ENCODE data around the gene IFITM10. TPM values are rescaled to one million over a fixed set of nuclear protein-coding genes. Genes with fewer than 3 reads are reported as not detected.

IFITM10 gene
- total RNA-seq, 1 experiment from 2014 or later: 0.59 TPM

DNA sequence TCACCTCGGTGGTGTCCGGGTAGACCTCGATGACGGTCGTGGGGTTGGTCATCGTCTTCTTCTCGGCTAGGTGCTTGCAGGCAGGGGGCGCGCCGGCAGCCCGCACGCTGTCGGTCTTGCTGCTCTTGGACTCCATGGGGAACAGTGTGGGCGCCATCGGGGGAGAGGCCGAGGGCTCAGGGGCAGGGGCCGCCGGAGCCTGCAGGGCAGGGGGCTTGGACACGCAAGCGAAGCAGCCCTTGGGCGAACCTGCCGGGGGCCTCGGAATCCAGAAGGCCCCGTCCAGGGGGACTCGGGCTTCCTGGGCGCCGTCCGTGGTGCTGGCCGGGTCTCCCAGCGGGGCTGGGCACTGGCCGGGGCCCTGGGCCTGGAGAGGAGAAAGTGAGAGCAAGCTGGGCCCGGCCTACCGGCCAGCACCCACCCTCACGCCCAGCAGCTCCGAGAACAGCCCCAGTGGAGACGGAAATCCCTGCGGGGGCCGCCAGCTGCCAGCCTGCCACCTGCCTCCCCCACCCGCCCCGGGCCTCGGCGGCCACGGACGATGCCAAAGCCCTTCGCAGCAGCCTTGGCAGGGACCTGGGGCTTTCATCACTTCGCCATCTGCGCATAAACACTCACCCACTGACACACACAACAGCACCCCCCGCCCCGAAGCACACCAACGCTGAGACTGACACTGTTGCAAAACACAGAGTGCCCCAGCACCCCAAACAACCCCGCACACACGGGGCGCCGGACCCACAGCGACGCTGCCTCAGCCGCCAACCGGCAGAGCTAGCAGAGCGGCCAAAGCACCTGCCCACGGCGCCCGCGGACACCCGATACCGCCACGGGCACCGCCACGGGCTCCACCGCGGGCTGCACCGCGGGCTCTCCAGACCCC is 2.4 kb downstream of the IFITM10 start:
- no peak overlapping the region for H2BK12ac ChIP-seq (ENCODE audit: insufficient read length, low read depth, low read length)
- Mint-ChIP-seq H3K36me3 (ENCODE audit: insufficient read depth in 1 of 3, low read depth in 3 of 3) (peaks cover 0 to 6% (median under 1%) of the 10 kb centered on the region in 3 experiments; a peak in 4 of 7 replicates), H3K9me3 (peaks cover 4 to 9% of the 10 kb centered on the region in 2 experiments; a peak in 4 of 5 replicates), H3K4me3 (peak overlapping the region; percentile 16 to 78; a peak in 3 of 5 replicates), H3K27ac (no peak overlapping the region), H3K27me3 (ENCODE audit: low read depth) (peaks cover 51% of the 10 kb centered on the region), H3K4me1 (peaks cover 12 to 13% of the 10 kb centered on the region in 2 experiments)
- TF ChIP-seq, protein P1, sequence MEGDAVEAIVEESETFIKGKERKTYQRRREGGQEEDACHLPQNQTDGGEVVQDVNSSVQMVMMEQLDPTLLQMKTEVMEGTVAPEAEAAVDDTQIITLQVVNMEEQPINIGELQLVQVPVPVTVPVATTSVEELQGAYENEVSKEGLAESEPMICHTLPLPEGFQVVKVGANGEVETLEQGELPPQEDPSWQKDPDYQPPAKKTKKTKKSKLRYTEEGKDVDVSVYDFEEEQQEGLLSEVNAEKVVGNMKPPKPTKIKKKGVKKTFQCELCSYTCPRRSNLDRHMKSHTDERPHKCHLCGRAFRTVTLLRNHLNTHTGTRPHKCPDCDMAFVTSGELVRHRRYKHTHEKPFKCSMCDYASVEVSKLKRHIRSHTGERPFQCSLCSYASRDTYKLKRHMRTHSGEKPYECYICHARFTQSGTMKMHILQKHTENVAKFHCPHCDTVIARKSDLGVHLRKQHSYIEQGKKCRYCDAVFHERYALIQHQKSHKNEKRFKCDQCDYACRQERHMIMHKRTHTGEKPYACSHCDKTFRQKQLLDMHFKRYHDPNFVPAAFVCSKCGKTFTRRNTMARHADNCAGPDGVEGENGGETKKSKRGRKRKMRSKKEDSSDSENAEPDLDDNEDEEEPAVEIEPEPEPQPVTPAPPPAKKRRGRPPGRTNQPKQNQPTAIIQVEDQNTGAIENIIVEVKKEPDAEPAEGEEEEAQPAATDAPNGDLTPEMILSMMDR (conservative IDR thresholded peaks at IDR 0.05): no peak
- no peak overlapping the region for H4K91ac ChIP-seq (ENCODE audit: insufficient read length, low read depth, low read length)
- no peak overlapping the region for H4K8ac ChIP-seq (replicated peaks; ENCODE audit: insufficient read length, low read depth, low read length)
- H3K79me2 ChIP-seq (ENCODE audit: insufficient read depth, low read length): no peaks in the 10 kb centered on the region
- H2BK5ac ChIP-seq (ENCODE audit: insufficient read length, low read length): no peak overlapping the region
- no peak overlapping the region for H3K14ac ChIP-seq (ENCODE audit: insufficient read depth, low read length)
- no peaks in the 10 kb centered on the region for H3K79me1 ChIP-seq (ENCODE audit: insufficient read depth, low read depth, low read length, poor library complexity, severe bottlenecking)
- no peak overlapping the region for H3K9ac ChIP-seq (ENCODE audit: extremely low read depth, insufficient read length, low read length)
- no peak overlapping the region for H2BK20ac ChIP-seq (ENCODE audit: low read depth, low read length, poor library complexity, severe bottlenecking)
- no peak overlapping the region for H3K18ac ChIP-seq (ENCODE audit: insufficient read length, low read depth, low read length)
- no CpG with 5 or more reads among the region's 72 CpGs for WGBS (ENCODE audit: extremely low coverage, insufficient read length, low lambda C conversion rate)
- H3K23ac ChIP-seq (ENCODE audit: insufficient read length, low read depth, low read length): no peak overlapping the region
- H3K27me3 ChIP-seq (ENCODE audit: insufficient read depth, low read length): peaks cover 16% of the 10 kb centered on the region; the same call in 1 of the 2 replicates
- H3K4me1 ChIP-seq (ENCODE audit: insufficient read depth, low read length): no peaks in the 10 kb centered on the region; the same call in 1 of the 2 replicates
- no peaks in the 10 kb centered on the region for H3K9me3 ChIP-seq (ENCODE audit: control insufficient read depth, low read depth, low read length)
- no peak overlapping the region for H3K27ac ChIP-seq (ENCODE audit: insufficient read length, low read depth, low read length)
- H2BK120ac ChIP-seq (ENCODE audit: low read depth, low read length, poor library complexity, severe bottlenecking): no peak overlapping the region
- peaks cover 5% of the 10 kb centered on the region for H3K23me2 ChIP-seq (ENCODE audit: insufficient read length, low read depth, low read length, poor library complexity, severe bottlenecking)
- H3K4ac ChIP-seq (ENCODE audit: low read depth, low read length): no peak overlapping the region
- H3K56ac ChIP-seq (ENCODE audit: insufficient read length, low read depth, low read length): no peak overlapping the region
- no peak overlapping the region for H3T11ph ChIP-seq (ENCODE audit: low read length)
- peaks cover 11% of the 10 kb centered on the region for H4K20me1 ChIP-seq (ENCODE audit: control insufficient read depth, insufficient read depth, insufficient read length)
- no peak overlapping the region for H2AK5ac ChIP-seq (ENCODE audit: insufficient read length, low read length)
- no peak for DNase-seq
- peak overlapping the region; percentile 45 for H3K4me2 ChIP-seq (ENCODE audit: insufficient read depth, insufficient read length, low read length)
- no peak overlapping the region for H2AFZ ChIP-seq (ENCODE audit: low read length)
- no peak overlapping the region for H4K5ac ChIP-seq (ENCODE audit: insufficient read length, low read depth, low read length)
- no peak overlapping the region for H2BK15ac ChIP-seq (ENCODE audit: low read depth, low read length)

All from H9 (cell line).